Putamen (tissue), 1 donor: Measurements from ENCODE around the gene NBL1.

Experiments
- DNase-seq: peaks from one replicate; pipeline ENCODE4 v3.0.0-alpha.2; 2016; ENCODE audit warnings: low spot score

NBL1 gene

GRCh38 chr1:19646377-19647319 lies 2.5 kb downstream of the NBL1 start:
- DNase-seq, result no peak

DNA sequence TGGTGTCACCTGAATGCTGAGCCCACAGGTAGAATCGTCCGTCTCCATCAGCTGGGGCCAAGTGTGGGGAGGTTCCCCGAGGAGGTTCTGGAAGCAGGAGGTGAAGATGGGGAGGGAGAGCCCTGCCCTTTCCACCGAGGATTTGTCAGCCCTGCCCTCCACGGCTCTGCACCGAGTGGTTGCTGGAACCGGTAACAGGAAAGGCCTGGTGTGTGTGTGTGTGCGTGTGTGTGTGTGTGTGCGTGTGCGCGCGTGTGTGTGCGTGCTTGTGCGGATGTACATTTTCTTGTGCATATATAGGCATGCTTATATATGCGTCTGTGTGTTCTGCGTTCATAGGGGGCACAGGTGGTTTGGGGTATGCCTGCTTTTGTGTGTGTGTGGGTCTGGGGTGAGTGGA lies 3.5 kb downstream of the NBL1 start:
- no peak for DNase-seq

DNA sequence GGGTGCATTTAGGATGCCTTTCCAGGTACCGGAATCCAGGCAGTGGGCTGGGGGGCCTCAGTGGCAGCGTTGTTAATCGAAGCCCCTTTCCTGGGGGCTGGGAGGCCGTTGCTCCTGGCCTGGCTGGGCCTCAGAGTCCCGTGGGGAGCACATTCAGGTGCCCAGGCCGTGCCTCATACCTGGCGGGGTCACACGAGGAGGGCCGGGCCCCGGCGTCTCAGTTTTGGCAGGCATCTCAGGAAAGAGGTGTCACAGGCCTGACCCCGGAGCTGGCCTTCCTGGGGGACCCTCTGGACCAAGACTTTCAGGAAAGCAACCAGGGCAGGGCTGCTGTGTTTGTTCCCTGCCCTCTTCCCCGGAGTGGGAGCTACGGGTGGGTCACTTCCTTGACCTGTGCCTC lies 4.1 kb downstream of the NBL1 start:
- DNase-seq, result no peak

- DNase-seq, result no peak
These were observed 4.6 kb downstream of the NBL1 start for GRCh38 chr1:19648689-19649088.

DNA sequence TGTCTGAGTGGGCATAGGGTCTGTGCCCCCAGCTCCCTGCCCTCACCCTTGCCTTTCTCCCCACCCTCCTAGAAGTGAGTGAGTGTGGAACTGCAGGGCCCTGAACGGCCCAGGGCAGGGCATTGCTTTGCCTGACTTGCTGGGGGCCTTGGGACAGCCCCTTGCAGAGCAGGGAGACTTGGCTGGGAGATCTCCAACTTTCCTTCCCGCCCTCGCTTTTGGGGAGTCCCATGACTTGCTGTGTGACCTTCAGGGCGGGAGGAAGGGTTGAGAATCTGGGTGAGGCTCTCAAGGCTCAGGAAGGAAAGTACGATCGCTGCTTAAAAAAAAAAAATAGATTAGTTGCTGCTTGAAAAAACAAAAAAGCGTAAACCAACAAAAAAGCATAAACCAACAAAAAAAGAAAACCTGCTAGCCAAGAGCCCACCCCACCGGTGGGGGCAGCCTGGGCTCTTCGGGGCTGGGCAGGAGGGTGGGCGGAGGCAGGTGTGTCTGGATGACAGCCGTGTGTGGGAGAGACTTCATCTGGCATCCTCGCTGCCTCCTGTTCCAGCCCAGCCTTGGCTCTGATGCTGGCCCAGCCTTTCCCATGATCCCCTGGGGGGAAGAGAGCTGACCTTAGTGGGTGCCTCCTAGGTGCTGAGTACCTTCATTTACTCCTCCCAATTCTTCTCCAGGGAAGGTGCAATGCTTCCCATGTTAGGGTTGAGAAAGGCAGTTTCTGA lies 6.5 kb downstream of the NBL1 start:
- no peak for DNase-seq

GRCh38 chr1:19651141-19651737 lies 7.1 kb downstream of the NBL1 start:
- DNase-seq, result no peak

GRCh38 chr1:19654386-19654785 lies 10.3 kb downstream of the NBL1 start:
- no peak for DNase-seq

- DNase-seq, result no peak
These were observed 11.0 kb downstream of the NBL1 start for GRCh38 chr1:19654886-19655717.

- no peak for DNase-seq
These were observed 11.6 kb downstream of the NBL1 start for GRCh38 chr1:19655718-19656080.

GRCh38 chr1:19656134-19656779 lies 12.1 kb downstream of the NBL1 start:
- no peak for DNase-seq

- no peak for DNase-seq
These were observed 12.8 kb downstream of the NBL1 start for GRCh38 chr1:19656780-19657466.

DNA sequence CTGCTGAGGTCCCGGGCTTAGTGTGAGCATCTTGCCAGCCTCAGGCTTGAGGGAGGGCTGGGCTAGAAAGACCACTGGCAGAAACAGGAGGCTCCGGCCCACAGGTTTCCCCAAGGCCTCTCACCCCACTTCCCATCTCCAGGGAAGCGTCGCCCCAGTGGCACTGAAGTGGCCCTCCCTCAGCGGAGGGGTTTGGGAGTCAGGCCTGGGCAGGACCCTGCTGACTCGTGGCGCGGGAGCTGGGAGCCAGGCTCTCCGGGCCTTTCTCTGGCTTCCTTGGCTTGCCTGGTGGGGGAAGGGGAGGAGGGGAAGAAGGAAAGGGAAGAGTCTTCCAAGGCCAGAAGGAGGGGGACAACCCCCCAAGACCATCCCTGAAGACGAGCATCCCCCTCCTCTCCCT lies 13.4 kb downstream of the NBL1 start:
- no peak for DNase-seq

- DNase-seq, result no peak
These were observed 14.1 kb downstream of the NBL1 start for GRCh38 chr1:19658186-19658585.

GRCh38 chr1:19661721-19662228 lies 17.7 kb downstream of the NBL1 start:
- no peak for DNase-seq

DNA sequence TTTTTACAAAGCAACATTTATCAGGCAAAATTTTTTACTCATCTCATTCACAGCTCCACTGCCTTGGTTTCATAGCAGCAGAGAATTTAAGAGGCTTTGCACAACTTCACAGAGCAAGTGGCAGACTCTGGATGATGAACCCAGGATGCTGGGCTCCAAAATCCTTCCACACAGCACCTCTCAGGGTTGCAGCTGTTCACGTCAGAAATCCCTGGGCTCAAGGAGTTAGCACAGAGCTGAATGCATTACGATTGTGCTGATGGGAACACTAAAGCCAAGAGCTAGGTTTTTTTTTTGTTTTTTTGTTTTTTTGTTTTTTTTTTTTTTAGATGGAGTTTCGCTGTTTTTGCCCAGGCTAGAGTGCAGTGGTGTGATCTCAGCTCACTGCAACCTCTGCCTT lies 18.2 kb downstream of the NBL1 start:
- no peak for DNase-seq

DNA sequence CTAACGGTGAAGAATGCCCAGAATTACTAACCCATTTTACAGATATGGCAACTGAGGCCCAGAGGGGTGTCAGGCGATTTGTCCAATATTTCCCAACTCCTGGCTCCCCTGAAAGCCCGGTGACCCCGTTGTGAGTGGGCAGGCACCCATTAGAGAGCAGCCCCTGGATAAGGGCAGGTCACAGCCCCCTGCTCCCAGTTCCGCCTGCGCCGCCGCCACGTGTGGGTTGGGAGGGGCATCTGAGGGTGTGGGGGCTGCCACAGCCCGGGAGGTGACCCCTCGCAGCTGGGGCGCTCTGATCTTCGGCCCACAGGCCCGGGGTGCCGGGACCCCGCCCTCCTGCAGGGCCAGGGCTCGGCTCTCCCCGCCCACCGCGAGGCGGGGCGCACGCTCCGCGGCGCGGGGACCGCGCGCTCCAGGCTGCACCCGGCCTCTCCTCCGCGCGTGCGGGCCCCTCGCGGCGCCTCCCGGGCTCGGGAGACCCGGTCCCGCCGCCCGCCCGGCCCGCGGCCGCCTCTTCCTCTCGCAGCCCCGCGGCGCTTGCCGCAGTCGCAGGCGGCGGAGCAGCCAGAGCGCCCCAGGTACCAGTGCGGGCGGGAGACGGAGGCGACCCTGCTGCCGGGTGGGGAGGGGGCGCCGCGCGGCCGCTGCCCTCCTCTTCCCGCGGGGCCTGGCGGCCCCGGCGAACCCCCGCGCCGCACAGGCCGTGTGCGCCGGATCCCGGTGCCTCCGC lies 20.5 kb downstream of the NBL1 start, which contains the start of gene HTR6:
Gene HTR6, plus strand, starts transcription at position 423 of the 733 bp plus-strand sequence. CDS start 879 bp downstream, outside the sequence.
- DNase-seq, result no peak

DNA sequence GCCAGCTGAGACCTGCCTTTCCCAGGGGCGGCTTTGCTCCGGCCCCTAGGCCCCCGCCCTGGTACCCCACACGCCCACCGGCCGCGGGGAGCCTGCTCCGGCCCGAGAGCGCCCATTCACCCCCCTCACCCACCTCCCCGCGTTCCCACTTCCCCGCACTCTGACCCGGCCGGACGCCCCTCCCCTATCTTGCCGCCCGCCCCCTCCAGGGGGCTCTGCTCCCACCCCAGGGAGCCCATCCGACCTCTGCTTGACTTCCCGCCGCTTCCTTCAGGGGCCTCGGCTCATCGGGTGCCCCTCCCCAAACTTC lies 21.0 kb downstream of the NBL1 start:
- no peak for DNase-seq

- DNase-seq, result no peak
These were observed 21.7 kb downstream of the NBL1 start for GRCh38 chr1:19665496-19666465.

DNA sequence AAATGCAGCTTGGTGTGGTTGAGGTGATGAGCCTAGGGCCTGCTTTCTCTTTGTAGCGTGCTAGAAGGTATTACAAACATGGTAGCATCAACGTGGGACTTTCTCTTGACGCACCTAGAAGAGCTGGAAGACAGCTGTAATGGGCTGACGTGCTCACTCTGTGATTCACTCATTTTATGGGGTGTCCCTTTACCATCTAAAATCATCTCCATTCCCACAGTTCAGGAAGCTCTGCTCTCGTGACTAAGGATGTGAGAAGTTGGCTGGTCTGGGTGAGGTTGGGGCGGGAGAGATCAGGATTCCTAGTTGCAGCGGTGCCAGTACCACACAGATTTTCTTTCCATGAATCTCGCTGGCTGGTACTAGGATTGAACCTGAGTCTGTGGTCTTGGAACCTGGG lies 24.8 kb downstream of the NBL1 start:
- DNase-seq, result no peak
